Measurements from ENCODE around the gene CDHR5.
A peak's percentile ranks its signal among the peaks of the same experiment; 100 is the strongest.

Gene CDHR5

DNA sequence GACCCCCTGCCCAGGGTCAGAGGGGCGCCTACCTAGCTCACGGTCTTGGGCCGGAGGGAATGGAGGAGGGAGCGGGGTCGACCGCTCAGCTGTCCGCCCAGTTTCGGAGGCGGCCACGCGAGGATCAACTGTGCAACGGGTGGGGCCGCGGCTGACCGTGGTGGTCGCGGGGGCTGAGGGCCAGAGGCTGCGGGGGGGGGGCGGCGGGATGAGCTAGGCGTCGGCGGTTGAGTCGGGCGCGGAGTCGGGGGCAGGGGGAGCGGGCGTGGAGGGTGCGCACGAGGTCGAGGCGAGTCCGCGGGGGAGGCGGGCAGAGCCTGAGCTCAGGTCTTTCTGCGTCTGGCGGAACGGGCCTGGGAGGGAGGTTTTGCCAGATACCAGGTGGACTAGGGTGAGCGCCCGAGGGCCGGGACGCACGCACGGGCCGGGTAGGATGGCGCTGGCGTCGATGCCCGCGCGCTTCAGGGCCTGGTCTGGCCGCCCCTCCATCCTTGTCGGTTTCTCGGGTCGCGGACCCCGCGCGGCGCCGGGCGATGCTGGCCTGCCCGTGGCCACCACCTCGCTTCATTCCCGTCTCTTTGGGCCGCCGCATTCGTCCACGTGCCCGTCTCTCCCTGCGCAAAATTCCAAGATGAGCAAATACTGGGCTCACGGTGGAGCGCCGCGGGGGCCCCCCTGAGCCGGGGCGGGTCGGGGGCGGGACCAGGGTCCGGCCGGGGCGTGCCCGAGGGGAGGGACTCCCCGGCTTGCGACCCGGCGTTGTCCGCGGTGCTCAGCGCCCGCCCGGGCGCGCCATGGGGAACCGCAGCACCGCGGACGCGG is 12.0 kb upstream of the CDHR5 start, which contains the start of gene DRD4:
Gene DRD4 (plus strand): TSS at position 759 of the 822 bp plus-strand sequence. CDS start 36 bp downstream, at position 795.
- H3K36me3 Mint-ChIP-seq, result no peaks in the 10 kb centered on the region
- H3K9me3 Mint-ChIP-seq, result no peaks in the 10 kb centered on the region
- H3K27ac Mint-ChIP-seq, result no peak within 1 kb of the TSS
- peaks cover 14% of the 10 kb centered on the region for H3K27me3 Mint-ChIP-seq
- H3K4me1 Mint-ChIP-seq, result peaks cover 9% of the 10 kb centered on the region
- H3K4me3 Mint-ChIP-seq, result peak within 1 kb of the TSS; percentile 61

DNA sequence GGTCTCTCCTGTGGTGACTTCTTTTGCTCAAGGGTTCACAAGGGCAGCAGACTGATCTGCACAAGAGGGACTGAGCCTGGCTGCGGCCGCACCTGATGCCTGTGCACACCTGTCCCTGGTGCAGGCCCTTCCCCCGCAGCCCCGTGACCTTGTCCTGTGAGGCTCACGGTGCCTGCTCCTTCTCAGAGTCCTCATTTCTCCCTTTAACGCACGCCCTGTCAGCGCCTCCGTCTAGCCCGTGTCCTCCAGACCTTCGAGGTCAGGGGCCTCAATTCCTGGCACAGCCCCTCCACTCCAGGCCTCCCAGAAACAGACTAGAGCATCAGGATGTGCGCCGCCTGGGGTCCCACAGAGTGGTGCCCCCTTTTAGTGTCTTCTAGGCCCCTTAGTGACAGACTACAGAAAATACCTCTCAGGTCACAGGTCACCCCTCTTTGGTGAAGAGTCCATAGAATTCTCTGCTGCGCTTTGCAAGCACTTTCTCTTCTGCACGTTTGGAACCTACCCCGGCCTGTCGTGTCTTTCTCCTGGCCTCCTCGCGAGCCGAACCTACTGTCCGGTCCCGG is 11.3 kb upstream of the CDHR5 start:
- no peak overlapping the region for H3K27ac Mint-ChIP-seq
- H3K4me3 Mint-ChIP-seq, result no peak overlapping the region
- H3K4me1 Mint-ChIP-seq, result peaks cover 9% of the 10 kb centered on the region
- no peaks in the 10 kb centered on the region for H3K36me3 Mint-ChIP-seq
- peaks cover 14% of the 10 kb centered on the region for H3K27me3 Mint-ChIP-seq
- H3K9me3 Mint-ChIP-seq, result no peaks in the 10 kb centered on the region

GRCh38 chr11:630871-631270 is 6.1 kb upstream of the CDHR5 start:
- Mint-ChIP-seq H3K27ac (no peak overlapping the region), H3K4me1 (peaks cover 20% of the 10 kb centered on the region), H3K27me3 (peaks cover 13% of the 10 kb centered on the region), H3K4me3 (no peak overlapping the region), H3K36me3 (no peaks in the 10 kb centered on the region), H3K9me3 (no peaks in the 10 kb centered on the region)

GRCh38 chr11:629237-629583 is 4.5 kb upstream of the CDHR5 start:
- Mint-ChIP-seq H3K27me3 (peaks cover 11% of the 10 kb centered on the region), H3K4me3 (peak overlapping the region; percentile 40), H3K9me3 (no peaks in the 10 kb centered on the region), H3K27ac (no peak overlapping the region), H3K4me1 (peaks cover 20% of the 10 kb centered on the region), H3K36me3 (no peaks in the 10 kb centered on the region)

GRCh38 chr11:628056-628455 is 3.3 kb upstream of the CDHR5 start:
- H3K4me3 Mint-ChIP-seq, result peak overlapping the region; percentile 49
- H3K27ac Mint-ChIP-seq, result peak overlapping the region; percentile 59
- H3K27me3 Mint-ChIP-seq, result peaks cover 11% of the 10 kb centered on the region
- no peaks in the 10 kb centered on the region for H3K9me3 Mint-ChIP-seq
- peaks cover 20% of the 10 kb centered on the region for H3K4me1 Mint-ChIP-seq
- no peaks in the 10 kb centered on the region for H3K36me3 Mint-ChIP-seq

- no peaks in the 10 kb centered on the region for H3K36me3 Mint-ChIP-seq
- H3K4me3 Mint-ChIP-seq, result no peak overlapping the region
- peaks cover 20% of the 10 kb centered on the region for H3K4me1 Mint-ChIP-seq
- no peak overlapping the region for H3K27ac Mint-ChIP-seq
- H3K27me3 Mint-ChIP-seq, result peaks cover 11% of the 10 kb centered on the region
- no peaks in the 10 kb centered on the region for H3K9me3 Mint-ChIP-seq
Measured at GRCh38 chr11:627308-627576, 2.5 kb upstream of the CDHR5 start.

DNA sequence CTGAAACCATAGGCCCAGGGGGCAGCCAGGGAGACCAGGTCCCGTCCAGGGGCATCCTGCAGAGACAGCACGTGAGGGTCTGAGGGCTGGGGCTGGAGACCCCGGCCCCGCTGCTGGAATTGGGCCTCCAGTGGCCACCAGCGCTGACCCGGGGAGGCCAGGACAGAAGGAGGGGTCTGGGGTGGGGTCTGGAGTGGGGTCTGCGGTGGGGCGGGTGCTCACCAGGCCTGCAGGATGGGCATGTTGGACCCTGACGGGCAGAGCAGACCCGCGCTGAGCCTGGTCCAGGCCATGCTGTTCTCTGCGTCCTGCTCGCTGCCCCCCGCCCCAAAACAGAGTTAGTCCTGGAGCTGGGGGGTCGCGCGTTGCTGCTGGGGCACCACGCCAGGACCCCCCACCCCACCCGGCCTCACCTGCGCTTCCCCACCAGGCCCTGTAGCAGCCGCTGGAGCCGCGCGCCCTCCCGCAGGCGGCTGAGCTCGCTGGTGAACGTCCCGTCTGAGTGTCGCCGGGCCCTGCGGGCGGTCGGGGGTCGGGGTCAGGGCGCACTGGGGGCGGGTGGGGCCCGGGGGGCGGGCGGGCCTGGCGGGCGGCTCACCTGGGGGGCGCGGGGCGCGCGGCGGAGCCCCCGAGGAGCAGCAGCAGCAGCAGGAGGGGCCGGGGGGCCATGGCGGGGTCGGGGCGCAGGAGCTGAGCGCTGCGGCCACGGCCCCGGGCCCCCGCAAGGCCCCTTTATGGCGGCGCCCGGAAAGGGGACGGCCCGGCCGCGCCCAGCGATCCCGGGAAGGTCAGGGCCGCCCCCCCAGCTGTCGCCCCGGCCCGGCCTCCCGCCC is 1.9 kb upstream of the CDHR5 start, which contains the start of gene SCT:
Gene SCT (minus strand): TSS at position 707 of the 833 bp plus-strand sequence. CDS start 38 bp downstream, at position 669.
- Mint-ChIP-seq H3K4me3 (no peak within 1 kb of the TSS), H3K4me1 (peaks cover 20% of the 10 kb centered on the region), H3K9me3 (no peaks in the 10 kb centered on the region), H3K36me3 (no peaks in the 10 kb centered on the region), H3K27ac (peak within 1 kb of the TSS; percentile 59), H3K27me3 (peaks cover 11% of the 10 kb centered on the region)

DNA sequence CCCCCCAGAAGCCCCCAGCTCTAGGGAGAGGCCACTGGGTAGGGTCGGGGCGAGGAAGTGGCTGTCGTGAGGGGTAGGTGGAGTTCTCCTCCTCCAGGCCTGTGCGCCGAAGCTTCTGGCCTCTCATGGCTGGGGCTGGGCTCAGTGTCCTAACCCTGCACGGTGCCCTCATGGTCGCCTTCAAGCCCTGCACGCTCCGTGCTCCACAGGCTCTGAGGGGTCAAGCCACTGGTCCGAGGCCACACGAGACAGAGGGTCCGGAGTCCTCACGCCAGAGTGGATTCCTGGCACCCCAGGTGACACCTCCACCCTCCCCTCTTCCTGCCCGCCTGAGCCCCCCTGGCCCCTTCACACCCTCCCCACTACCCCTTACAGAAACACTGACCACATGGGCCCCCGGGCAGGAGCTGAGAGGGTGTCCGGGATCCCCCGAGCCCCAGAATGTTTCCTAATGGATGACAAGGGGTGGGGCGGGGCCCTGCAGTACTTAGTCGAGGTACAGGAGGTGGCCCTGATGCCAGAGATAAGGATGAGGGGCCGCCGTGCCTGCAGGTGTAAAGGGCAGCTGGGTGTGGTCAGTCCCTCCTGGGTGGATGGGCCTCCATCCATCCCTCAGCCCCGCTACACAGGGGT is 997 bp upstream of the CDHR5 start:
- H3K4me3 Mint-ChIP-seq, result no peak overlapping the region
- peaks cover 11% of the 10 kb centered on the region for H3K27me3 Mint-ChIP-seq
- H3K9me3 Mint-ChIP-seq, result no peaks in the 10 kb centered on the region
- H3K36me3 Mint-ChIP-seq, result no peaks in the 10 kb centered on the region
- no peak overlapping the region for H3K27ac Mint-ChIP-seq
- peaks cover 20% of the 10 kb centered on the region for H3K4me1 Mint-ChIP-seq

DNA sequence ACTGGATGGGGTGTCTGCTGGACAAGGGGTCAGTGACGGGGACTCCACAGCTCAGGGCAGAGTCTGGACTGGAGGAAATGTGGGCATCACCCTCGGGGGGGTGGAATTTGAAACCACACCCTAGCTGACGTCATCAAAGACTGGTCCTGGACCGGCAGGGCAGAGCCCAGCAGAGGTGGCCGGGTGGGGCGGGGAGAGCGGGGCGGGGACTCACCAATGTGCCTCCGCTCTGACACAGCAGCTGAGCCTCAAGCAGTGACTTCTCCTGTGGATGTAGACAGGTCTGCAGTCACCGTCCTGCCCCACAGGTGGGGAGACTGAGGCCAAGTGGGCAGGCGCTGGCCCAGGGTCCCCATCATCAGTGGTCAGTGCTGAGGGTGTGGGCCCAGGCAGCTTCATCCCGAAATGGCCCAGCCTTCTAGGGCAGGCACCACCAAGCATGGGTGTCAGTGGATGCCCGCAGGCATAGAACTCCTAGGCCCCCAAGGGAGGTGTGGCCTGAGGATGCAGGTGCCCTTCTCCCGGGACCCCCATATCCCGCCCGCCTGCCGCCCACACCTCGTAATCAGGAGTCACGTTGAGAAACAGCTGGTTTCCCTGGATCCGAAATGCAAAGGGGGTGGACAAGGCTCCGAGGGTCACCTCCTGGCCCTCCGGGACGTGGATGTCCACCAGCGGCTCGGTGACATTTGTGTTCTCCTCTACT is 603 bp downstream of the CDHR5 start:
- Mint-ChIP-seq H3K4me3 (no peak overlapping the region), H3K27me3 (peaks cover 11% of the 10 kb centered on the region), H3K27ac (no peak overlapping the region), H3K36me3 (no peaks in the 10 kb centered on the region), H3K4me1 (peaks cover 14% of the 10 kb centered on the region), H3K9me3 (no peaks in the 10 kb centered on the region)

- H3K4me1 Mint-ChIP-seq, result peaks cover 7% of the 10 kb centered on the region
- H3K4me3 Mint-ChIP-seq, result no peak overlapping the region
- no peaks in the 10 kb centered on the region for H3K36me3 Mint-ChIP-seq
- peaks cover 6% of the 10 kb centered on the region for H3K27me3 Mint-ChIP-seq
- H3K27ac Mint-ChIP-seq, result no peak overlapping the region
- H3K9me3 Mint-ChIP-seq, result no peaks in the 10 kb centered on the region
Measured at GRCh38 chr11:623349-623869, 1.3 kb downstream of the CDHR5 start.

GRCh38 chr11:621838-622237 is 2.9 kb downstream of the CDHR5 start:
- Mint-ChIP-seq H3K27me3 (no peaks in the 10 kb centered on the region), H3K9me3 (no peaks in the 10 kb centered on the region), H3K36me3 (no peaks in the 10 kb centered on the region), H3K4me3 (no peak overlapping the region), H3K4me1 (no peaks in the 10 kb centered on the region), H3K27ac (no peak overlapping the region)

DNA sequence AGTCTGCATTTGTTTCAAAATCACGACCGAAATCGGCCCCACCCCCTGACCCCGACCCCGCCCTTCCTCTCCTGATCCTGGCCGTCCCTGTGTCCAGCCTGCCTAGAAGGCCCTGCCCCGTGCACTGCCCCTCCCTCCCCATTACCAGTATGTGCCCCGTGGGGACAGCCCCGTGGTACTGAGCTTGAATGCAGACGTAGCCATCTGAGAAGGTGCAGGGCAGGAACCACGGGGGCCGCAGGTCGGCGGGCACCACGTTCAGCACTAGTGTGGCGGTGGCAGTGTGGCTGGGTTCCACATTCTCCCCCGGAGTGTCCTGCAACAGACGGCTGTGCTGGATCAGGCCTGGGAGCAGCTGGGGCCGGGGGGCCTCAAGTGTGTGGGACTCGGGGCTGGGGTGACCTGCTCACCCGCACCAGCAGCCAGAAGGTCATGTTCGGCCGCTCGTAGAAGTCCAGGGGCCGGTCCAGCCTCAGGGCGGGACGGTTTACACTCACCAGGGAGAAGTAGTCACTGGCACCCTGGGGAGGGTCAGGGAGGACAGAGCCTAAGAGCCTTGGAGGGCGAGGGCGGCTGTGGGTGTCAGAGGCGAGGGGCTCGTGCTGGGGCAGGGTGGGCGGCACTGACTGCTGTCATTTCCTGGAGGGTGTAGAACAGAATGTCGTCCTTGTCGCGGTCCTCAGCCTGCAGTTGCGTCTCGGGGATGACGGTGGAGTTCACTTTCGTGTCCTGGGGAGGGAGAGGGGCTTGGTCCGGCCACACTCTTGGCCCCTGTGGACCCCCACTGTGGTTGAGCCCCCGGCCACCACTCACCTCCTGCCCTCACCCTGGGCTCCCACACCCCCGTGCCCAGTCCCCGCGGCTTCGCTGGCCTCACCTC is 3.6 kb downstream of the CDHR5 start:
- no peaks in the 10 kb centered on the region for H3K27me3 Mint-ChIP-seq
- H3K4me3 Mint-ChIP-seq, result no peak overlapping the region
- H3K36me3 Mint-ChIP-seq, result no peaks in the 10 kb centered on the region
- no peak overlapping the region for H3K27ac Mint-ChIP-seq
- H3K4me1 Mint-ChIP-seq, result no peaks in the 10 kb centered on the region
- no peaks in the 10 kb centered on the region for H3K9me3 Mint-ChIP-seq

DNA sequence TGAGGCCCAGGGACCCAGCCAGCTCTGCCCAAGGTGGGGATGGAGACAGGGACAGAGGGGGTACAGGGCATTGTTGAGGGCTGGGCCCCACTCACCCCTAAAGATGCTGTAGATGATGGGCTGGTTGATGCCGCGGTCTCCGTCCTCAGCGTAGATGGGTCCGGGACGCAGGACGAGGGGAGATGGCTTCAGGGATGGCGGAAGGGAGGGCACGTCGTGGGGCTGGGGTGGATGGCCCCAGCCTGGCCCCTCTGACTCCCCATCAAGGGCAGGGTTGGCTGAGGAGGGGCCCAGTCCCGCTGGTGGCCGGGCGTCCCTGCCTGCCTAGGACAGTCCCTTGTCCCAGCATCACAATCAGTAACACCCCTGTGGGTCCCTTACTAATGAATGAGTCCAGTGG is 4.6 kb downstream of the CDHR5 start:
- Mint-ChIP-seq H3K27me3 (no peaks in the 10 kb centered on the region), H3K4me3 (no peak overlapping the region), H3K27ac (no peak overlapping the region), H3K4me1 (no peaks in the 10 kb centered on the region), H3K9me3 (no peaks in the 10 kb centered on the region), H3K36me3 (no peaks in the 10 kb centered on the region)

DNA sequence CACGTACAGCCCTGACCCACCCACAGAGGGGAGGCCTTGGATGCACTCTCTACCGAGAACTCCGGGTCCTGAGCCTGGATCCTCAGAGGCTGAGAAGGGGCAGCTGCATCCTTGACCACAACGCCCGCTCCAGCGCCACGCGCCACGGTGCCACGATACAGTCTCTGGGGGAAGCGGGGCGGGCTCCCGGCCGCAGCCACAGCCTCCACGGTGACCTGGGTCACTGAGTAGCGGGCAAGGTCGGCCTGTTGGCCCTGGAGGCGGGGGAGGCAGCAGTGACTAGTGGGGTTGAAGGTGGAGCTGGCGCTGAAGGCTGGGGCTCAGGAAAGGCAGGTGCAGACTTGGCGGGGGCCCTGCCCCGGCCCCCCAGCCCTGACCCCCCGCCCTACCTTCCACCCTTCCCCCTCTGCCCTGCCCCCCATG is 5.1 kb downstream of the CDHR5 start:
- H3K36me3 Mint-ChIP-seq, result no peaks in the 10 kb centered on the region
- H3K9me3 Mint-ChIP-seq, result no peaks in the 10 kb centered on the region
- H3K4me1 Mint-ChIP-seq, result no peaks in the 10 kb centered on the region
- H3K27me3 Mint-ChIP-seq, result no peaks in the 10 kb centered on the region
- H3K4me3 Mint-ChIP-seq, result no peak overlapping the region
- no peak overlapping the region for H3K27ac Mint-ChIP-seq
